G401.6 (cell line): Measurements from ENCODE around the gene C13orf46.

Experiments
- FAIRE-seq: peaks from 2 replicates; lab custom pipeline; 2012; peaks lifted over from hg19 to GRCh38; lab: Jason Lieb, UNC

C13orf46 gene

DNA sequence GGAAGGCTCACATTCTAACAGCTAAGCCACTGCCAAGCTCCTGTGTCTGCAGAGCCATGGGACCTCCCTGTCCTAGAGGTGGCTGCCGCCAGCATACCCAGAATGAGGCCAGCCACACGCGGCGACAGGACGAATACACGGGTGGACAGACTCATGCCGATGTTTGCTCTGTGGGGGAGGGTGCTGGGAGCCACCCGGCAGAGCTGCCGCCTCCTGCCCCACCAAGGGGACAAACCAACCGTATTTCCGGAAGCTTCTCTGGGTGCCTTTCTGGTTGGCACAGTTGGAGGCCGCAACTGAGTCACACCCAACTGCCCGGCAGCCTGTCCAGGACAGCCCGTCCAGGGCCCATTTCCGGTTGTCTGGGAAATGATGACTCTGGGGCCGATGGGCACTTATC is 20.3 kb downstream of the C13orf46 start:
- no peak for FAIRE-seq

DNA sequence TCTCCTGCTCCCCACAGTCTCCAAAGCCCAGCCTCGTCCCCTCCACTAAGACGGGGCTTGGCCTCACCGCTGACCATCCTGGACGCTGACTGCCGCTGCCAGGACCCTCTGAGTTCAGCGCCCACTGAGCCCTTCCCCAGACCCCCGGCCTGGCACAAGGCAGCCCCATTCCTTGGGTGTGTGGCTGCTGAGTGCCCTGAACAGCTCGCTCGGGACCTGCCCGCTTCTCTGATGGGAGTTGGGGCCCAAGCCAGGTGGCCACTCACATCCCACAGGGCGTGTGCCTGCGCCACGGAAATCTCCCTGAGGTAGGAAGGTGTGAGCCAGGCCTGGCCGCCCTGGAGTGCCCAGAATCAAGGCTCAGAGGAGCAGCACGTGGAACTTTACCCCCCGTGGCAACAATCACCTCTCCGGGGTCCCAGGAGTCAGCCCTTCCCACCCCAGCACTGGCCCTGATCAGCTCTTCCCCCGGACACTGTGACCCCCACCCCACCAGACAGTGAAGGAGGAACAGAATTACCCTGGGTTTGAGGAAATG is 20.8 kb downstream of the C13orf46 start:
- FAIRE-seq: no peak

DNA sequence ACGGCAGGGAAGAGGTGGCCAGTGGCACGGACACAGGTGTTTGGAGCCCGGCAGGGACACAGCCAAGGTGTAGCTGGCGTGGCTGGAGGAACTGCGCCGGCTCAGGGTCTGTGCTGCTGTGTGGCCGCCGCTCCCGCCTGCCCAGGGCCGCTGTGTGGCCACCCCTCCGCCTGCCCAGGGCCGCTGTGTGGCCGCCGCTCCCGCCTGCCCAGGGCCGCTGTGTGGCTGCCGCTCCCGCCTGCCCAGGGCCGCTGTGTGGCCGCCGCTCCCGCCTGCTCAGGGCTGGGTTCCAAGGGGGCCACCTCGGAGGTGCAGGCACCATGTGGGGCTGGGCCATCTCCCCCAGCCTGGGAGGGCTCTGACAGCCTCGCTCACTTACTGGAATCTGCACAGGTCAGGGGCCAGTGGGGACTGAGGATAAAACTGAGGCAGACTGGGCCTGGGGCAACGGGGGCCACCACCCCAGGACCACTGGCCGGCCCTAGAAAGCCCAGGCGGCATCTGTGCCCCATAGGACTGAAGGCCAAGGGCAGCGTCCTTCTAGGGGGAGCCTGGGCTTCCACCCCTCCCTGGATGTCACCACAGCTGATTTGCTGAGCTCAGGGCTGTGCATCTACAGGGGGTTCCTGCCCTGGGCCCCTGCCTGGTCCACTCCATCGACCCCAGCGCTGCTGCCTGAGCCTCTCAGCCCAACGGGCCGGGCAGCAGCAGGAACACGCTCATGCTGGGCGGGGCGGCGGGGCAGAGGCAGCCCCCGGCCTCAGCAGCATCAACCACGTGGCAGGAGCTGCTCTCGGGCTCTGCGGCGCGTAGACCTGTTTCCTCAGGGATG is 21.5 kb downstream of the C13orf46 start:
- FAIRE-seq: no peak

DNA sequence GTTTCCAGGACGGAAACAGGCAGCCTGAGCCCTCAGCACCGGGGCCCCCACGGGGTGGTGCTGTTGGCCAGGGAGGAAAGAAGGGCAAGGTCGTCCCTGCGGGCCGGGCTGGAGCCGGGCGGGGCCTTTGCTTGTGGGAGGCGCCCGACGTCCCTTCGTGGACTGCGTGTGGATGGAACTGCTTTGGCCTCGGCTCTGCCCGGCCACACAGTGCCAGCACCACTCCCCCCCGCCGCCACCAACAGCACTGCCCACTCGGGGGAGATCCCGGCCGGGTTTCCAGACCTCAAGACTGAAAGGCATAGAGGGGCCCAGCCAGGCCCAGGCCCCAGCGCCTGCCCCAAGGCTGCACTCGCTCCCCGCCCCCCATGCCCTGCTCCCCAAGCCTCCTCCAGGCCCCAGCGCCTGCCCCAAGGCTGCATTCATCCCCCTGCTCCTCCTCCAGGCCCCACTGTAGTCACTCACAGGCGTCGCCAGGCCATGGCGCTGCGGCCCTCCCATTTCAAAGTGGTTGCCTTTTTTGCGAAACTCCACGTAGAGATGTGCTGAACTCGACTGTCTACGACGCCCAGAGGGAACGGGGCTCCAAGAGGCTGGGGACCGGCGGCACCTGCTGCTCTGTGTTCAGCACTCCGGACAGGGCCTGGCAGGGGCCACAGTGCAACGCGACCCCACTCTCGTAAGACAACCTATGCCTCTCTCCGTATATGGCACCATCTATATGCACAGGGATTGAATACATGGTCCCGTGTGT is 22.5 kb downstream of the C13orf46 start:
- no peak for FAIRE-seq

DNA sequence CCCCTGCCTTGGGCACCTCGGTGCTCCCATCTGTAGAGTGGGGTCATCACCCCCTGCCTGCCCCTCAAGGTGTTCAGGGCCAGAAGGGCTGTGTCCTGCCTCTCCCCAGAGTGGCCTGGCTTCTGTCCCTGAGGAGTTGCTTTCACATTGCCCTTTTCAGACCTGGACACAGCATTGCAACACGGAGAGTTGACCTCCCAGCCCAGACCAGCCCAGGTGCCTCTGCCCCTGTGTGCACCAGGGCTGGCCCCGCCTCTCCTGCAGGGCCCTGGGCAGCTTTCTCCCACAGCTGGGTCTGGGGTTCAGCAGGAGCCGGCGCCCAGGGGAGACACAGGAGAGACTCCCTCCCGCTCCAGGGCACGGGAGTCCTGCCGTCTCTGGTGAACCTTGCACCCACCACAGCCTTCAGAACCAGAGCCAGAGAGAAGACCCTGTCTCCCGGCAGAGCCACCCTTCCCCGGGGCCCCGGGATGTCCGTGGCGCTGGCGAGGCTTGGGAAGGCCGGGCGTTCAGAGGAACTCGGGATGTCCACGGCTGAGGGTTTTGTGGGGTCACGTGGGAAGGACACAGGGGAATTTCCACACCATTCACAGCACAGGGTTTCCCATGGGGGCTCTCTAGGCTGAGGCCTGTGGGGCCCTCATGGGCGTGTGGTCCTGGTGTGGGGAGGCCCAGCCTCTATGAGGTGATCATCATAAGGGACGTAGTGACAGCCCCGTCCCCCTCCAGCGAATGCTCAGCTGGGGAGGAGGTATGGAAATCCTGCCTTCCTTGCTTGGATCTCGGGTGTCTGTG is 23.2 kb downstream of the C13orf46 start:
- FAIRE-seq: no peak

DNA sequence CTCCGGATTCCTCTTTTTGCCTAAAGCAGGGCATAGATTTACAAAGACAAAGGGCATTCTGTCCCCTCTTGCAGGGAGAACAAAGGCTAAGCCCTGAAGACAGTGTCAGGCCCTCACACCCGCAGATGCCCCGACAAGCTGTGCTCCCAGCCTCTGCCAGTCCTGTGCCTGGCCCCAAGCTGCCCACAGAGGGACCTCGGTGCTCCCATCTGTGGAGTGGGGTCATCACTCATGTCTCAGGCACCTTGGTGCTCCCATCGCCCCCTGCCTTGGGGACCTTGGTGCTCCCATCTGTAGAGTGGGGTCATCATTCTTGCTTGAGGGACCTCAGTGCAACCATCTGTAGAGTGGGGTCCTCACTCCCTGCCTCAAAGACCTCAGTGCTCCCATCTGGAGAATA is 24.3 kb downstream of the C13orf46 start:
- no peak for FAIRE-seq

DNA sequence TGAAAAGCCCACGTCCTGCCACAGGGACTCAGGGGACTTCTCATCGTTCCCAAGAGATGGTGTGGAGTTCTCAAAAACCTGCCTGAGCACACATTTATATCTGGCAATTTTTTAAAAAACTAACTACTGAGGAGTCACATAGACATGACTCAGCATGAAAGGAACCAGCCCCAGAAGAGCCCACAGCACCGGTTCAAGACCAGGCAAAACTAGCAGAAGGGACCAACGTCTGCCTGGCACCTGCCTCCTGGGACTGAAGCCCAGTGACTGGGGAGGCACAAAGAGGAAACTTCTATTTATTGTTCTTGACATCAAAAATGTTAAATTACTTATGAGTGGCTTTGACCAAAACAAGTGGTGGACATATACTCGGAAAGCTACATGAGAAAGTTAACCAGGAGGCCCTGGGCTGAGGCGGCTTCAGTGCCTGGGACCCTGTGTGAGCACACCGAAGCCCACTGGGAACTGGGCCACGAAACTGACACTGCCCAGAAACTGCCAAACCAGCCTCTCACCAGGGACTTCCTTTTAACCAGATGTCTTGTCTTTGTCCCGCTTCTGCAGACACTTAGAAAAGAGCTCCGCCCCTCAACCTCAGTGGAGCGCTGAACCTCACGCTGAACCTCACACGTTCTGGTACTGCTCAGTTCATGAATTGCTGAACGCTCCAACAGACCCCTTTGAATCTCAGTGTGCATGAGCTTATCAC is 25.7 kb downstream of the C13orf46 start:
- FAIRE-seq: no peak

DNA sequence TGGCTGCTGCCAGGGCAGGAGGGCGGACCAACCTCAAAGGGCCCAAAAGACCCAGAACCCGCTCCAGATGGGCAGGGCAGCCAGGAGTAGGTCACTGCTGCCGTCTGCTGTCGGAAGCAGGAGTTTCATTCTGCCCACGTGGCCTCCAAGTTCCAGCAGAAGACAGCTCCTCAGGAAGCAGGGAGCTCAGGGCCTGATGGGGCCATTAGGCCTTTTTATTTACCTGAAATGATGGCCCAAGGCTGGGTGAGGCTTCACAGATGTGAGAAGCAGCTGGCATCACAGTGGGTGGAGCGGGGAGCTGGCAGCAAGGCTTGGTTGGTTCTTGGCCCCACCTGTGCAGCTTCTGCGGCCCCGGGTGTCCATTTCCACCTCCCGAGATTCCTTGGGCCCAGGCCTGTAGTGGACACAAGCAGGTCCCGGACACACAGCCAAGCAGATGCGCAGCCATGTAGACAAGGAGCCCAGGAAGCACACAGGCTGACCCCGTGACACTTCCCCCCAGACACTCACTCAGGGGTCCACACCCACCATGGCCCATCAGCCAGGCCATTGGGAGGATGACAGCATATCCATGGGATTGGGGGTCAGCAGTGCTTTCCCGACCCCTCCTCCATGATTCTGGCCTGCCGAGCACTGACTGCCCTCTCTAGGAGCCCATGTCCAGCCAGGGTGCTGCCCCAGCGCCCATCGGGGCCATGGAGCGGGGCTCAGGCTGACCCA is 26.4 kb downstream of the C13orf46 start:
- FAIRE-seq: no peak

DNA sequence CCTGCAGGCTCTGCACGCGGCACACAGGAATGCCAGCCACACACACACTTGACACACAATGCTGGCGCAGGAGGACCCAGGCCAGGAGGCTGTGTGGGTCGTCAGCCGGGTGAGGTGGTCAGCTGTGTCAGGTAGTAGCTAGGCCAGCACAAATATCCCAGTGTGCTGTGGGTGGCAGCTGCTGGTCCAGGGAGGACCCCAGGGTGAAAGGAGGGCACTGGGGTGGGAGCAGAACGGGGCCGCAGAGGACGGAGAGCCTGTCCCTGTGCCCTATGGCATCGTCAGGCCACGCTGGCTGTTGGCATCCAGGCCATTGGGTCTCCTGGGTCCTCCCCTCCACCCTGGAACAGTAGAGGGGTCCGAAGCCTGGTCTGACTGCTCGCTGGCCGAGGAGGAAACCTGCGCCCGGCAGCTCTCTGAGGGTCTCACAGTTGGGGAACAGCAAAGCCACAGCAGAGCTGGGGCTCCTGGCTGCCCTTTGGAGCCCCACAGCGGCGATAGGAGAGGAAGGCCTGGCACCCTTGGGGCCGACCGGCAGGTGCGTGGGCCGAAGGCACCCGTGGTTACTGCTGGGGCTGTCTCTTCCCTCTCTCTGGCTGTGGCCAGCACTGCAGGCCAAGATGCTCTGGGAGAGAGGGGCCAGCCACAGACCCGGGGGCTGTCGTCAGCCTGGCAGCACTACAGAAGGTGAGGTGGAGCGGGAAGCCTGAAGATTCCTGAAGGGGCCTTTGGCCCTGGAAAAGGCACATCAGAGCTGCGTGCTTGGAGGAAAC is 27.3 kb downstream of the C13orf46 start:
- no peak for FAIRE-seq

DNA sequence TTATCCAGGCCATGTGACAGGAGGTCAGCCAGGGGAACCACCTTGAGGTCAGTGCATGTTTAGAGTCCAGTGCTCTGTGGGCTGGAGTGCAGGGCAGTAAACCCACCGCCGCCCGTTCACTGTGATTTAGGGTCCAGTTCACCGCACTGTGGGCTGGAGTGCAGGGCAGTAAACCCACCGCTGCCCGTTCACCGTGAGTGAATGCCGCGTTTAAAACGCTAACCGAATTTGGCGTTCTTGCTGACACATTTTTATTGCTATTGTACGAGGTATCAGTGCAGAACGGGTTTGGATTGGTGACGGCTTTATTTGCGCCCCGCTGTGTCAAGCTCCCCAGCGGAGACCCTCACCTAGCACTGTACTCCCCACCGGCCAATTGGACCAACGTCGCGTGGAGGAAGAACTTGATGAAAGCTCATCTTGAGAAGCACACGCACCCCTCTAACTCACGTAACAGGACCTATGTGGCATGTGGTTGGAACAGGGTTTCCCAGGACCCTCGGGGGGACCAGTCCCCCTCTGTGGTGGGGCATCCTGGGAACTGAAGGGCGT is 27.9 kb downstream of the C13orf46 start:
- no peak for FAIRE-seq

DNA sequence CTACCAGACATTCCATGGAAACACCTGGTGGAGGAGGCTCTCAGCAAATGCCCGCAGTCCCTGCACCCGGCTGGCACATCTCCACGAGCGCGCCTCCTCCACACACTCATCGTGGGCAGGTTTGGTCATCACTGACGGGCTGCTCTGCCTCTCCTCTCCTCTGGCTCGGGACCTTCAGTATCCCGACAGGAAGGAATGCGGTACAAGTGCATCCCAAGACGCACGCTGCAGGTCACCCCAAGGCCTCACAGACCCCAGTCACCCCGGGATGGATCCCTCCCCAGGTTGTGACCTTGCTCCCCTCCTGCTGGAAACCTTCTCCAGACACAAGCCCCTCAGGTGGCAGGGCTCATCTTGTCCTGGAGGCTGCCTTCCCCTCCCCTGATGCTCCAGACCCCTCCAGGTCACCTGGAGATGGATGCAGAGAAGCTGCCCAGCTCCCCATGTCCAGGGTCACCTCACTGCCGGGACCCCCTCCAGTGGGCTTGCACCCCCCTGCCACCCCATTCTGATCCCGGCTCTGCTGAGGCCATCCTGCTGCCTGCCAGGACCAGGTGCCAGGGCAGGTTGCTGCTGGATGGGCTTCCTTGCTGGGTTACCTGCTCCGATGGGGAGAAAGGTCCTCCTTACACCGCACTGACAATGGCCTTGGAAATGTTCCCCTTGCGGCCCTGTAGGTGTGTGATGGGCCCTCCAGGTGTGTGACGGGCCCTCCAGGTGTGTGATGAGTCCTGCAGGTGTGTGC is 29.9 kb downstream of the C13orf46 start:
- FAIRE-seq: no peak

DNA sequence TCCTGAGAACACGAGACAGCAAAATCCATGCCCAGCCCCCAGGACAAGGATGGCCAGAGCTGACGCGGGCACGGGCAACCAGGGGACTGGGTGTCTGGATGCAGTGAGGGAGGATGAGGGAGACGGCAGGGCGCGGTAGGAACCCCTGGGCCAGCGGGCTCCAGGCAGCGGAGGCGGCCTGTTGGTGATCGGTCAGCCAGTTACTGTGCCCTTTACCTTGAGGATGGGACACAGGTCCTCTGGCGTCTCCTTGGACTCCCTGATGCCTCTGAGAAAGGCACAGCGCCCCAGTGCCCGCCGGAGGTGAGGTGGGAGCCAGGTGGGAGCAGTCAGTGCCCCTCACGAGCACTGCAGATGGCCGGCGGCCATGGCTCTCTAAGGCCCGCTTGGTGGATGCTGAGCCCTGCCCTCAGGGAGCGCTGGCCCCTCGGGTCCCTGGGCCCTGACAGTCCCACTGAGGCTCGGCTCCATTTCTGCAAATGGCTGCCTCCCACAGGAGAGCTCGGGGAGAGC is 31.2 kb downstream of the C13orf46 start:
- no peak for FAIRE-seq

DNA sequence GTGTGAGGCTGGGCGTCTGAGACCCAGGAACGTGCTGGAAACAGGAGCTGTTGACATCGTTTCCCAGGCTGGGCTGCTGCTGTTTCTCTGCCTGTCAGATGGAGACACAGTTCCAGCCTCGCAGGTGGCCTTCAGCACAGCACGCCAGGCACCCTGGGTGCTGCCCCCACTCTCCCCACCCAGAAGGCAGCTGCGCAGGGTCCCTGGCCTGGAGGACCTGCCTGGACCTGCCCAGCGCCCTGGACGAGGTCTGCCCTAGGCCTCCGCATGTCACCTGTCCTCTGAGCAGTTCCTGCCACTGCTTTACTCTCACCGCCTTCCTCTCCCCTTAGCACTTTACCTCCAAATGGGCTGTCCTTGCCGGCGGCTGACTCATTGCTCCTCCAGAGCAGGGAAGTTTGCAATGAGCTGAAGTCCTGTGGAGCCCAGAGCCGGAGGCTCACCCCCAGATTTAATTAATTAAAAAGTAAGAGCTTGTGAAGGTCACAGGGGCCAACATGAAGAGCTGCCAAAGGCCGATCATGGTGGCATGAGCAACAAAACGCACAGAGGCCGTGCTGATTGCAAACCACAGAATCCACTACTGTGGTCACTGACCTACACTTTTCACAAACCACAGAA is 32.2 kb downstream of the C13orf46 start:
- FAIRE-seq: no peak

DNA sequence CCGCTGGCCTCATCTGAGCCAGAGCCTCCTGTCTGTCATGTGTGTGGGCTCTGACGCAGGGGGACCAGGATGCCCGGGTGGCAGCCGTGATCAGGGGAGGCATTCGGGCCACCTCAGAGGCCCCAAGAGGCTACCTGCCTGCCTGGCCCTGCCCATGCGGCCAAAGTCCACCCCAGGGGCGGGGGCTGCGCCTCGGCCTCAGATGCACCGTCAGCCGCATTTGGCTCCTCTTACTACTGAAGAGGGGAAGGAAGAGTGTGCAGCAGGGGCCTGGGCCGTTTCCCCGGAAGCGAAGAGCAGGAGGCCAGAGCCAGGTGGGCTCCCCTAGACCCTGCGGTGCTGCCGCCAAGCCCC is 34.0 kb downstream of the C13orf46 start:
- FAIRE-seq: no peak

DNA sequence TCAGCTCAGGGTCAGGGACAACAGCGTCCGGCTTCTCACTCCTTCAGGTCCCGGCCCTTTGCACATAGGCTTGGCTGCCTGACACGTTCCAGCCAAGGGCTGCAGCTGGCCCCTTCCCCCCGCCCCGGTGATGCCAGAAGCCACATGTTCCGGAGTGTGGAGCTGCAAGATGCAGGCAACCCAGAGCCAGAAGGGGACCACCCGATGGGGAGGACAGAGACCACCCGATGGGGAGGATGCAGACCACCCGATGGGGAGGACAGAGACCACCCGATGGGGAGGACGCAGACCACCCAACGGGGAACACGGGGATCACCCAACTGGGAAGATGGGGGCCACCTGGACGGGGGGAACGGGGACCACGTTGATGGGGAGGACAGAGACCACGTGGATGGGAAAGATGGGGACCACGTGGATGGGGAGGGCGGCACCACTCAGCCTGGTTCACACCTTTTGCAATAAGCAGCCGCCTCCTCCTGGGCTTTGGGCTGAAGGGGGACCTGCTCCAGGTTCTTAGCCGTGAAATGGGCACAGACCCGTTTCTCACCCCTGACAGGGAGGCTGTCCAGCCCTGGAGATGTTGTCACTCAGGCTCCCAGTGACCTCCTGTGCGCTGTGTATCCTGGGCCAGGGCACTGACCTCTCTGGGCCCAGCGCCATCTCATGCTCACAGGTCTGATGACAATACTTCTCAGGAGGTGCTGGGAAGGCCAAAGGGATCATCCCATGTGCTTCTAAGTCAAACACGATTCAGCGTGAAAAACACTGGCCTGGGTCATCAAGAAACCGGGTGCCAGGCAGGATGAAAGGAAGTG is 34.5 kb downstream of the C13orf46 start:
- no peak for FAIRE-seq

DNA sequence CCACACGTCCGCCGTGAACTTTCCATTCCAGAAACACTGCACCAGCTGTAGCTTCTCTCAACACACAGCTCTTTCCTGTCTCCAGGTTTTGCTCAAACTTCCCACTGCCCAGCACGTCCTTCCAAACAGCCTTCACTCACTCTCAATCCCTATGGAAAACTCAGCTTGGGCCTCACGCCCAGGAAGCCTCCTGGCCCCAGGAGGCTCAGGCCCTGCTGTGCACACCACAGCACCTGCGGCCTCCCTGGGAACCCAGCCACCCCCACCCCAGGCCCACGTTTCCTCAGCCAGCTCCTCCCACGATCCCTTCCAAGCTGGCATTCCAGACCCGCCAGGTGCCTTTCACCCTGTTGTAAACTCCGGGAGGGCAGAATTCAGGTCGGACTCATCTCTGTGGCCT is 35.2 kb downstream of the C13orf46 start:
- FAIRE-seq: no peak

DNA sequence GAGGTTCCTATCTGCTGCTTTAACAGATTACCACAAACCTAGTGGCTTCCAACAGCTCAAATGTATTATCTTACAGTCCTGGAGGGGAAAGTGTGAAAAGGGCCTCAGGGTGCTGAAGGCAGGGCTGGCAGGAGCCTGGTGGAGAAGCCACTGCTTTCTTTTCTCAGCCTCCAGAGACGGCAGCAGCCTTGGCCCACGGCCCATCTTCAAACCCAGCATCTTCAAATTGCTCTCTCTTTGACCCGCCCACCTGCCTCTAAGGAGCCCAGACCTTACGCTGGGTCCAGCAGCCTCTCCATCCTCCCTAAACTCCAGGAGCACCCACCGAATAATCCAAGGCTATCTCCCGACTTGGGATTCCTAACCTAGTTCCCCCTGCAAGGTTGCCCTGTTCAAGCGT is 35.6 kb downstream of the C13orf46 start:
- FAIRE-seq: no peak
